SK-N-SH treated with all-trans-retinoic acid at 6 μM for 48 hours (cell line): ENCODE measurements around the gene MESP1.

Experiments used
- CSDC2 ChIP-seq: fragments of 250-450 bp; sonication (Bioruptor Pico); IDR thresholded peaks from 2 replicates; pipeline ENCODE4 v1.5.0; 2020; ENCODE audit warnings: mild to moderate bottlenecking, moderate library complexity
- ESRRG ChIP-seq: fragments of 250-450 bp; sonication (Bioruptor Pico); IDR thresholded peaks from 2 replicates; pipeline ENCODE4 v1.6.1; 2021; ENCODE audit warnings: mild to moderate bottlenecking
- ISL1 ChIP-seq: fragments of 250-450 bp; sonication (Bioruptor Pico); IDR thresholded peaks from 2 replicates; pipeline ENCODE4 v2.1.2; 2022; ENCODE audit warnings: mild to moderate bottlenecking, moderate library complexity
- POU6F1 ChIP-seq: fragments of 250-450 bp; sonication (Bioruptor Pico); IDR thresholded peaks from 2 replicates; pipeline ENCODE4 v1.8.0; 2021; ENCODE audit warnings: low read depth, mild to moderate bottlenecking, moderate library complexity, borderline replicate concordance
- TOX ChIP-seq: fragments of 250-450 bp; sonication (Bioruptor Pico); IDR thresholded peaks from 2 replicates; pipeline ENCODE4 v1.8.0; 2021; ENCODE audit warnings: mild to moderate bottlenecking, moderate library complexity, borderline replicate concordance
- ZFP30 ChIP-seq: fragments of 450-650 bp; formaldehyde crosslinking; IDR thresholded peaks from 2 replicates; pipeline ENCODE4 v1.5.0; 2022; ENCODE audit warnings: mild to moderate bottlenecking, moderate library complexity
- ZNF70 ChIP-seq: fragments of 450-650 bp; formaldehyde crosslinking; IDR thresholded peaks from 2 replicates; pipeline ENCODE4 v1.5.0; 2020; ENCODE audit warnings: mild to moderate bottlenecking, moderate library complexity
- TF ChIP-seq, protein P1 (sequence below): fragments of 250-450 bp; sonication (Bioruptor Pico); IDR thresholded peaks from 2 replicates; pipeline ENCODE4 v1.8.0; 2020; ENCODE audit warnings: mild to moderate bottlenecking, moderate library complexity, borderline replicate concordance
- TF ChIP-seq, protein P2 (sequence below): fragments of 250-450 bp; sonication (Bioruptor Pico); IDR thresholded peaks from 2 replicates; pipeline ENCODE4 v1.5.1; 2021; ENCODE audit warnings: mild to moderate bottlenecking, moderate library complexity

- TF ChIP-seq, protein P1, sequence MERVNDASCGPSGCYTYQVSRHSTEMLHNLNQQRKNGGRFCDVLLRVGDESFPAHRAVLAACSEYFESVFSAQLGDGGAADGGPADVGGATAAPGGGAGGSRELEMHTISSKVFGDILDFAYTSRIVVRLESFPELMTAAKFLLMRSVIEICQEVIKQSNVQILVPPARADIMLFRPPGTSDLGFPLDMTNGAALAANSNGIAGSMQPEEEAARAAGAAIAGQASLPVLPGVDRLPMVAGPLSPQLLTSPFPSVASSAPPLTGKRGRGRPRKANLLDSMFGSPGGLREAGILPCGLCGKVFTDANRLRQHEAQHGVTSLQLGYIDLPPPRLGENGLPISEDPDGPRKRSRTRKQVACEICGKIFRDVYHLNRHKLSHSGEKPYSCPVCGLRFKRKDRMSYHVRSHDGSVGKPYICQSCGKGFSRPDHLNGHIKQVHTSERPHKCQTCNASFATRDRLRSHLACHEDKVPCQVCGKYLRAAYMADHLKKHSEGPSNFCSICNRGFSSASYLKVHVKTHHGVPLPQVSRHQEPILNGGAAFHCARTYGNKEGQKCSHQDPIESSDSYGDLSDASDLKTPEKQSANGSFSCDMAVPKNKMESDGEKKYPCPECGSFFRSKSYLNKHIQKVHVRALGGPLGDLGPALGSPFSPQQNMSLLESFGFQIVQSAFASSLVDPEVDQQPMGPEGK (CRISPR knock-in tag): no peak
- TF ChIP-seq CSDC2 (CRISPR knock-in tag): no peak
- TF ChIP-seq, protein P2, sequence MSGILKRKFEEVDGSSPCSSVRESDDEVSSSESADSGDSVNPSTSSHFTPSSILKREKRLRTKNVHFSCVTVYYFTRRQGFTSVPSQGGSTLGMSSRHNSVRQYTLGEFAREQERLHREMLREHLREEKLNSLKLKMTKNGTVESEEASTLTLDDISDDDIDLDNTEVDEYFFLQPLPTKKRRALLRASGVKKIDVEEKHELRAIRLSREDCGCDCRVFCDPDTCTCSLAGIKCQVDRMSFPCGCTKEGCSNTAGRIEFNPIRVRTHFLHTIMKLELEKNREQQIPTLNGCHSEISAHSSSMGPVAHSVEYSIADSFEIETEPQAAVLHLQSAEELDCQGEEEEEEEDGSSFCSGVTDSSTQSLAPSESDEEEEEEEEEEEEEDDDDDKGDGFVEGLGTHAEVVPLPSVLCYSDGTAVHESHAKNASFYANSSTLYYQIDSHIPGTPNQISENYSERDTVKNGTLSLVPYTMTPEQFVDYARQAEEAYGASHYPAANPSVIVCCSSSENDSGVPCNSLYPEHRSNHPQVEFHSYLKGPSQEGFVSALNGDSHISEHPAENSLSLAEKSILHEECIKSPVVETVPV (CRISPR knock-in tag): no peak
- TF ChIP-seq POU6F1: no peak
- TF ChIP-seq ISL1 (CRISPR knock-in tag): no peak
- no peak for TF ChIP-seq ZFP30 (CRISPR knock-in tag)
- no peak for TF ChIP-seq TOX (CRISPR knock-in tag)
- no peak for TF ChIP-seq ESRRG (CRISPR knock-in tag)
- no peak for TF ChIP-seq ZNF70 (CRISPR knock-in tag)
Measured at GRCh38 chr15:89724621-89725020, 26.4 kb downstream of the MESP1 start.
